Stimulated activated CD4-positive, alpha-beta T cell treated with anti-CD3 and anti-CD28 coated beads, Interleukin-12 subunit alpha, Interleukin-12 subunit beta, amount 100 ng/mL, for 48 hours (primary cell): ENCODE measurements around the gene MR1.

ENCODE experiments used
- DNase-seq, 3 donors: peaks; one replicate each; pipeline ENCODE4 v3.0.0-alpha.2; 2020; ENCODE audit warnings: low read depth in 2 of 3, low spot score in 1 of 3

The MR1 gene

DNA sequence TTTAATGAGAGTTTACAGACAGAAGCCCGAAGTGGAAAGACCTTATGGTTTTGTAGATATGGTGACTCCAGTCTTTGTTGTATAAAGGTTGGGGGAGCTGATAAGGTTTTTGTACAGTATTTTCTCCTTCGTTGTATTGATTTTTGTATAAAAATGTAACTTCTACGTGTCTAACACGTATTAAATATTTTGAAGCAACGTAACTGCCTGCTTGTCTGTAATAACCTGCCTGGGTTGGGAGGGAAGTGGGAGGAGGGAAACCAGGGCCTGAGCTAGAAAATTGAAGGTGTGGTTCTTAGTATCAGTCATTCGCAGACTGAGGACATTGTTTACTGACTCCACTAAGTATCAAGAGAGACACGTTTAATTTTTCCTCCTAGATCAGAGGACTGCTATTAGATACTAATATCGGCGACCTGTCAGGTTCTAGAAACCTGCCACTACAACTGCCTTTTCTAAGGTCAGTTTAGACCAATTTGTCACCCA, 56.9 kb downstream of the MR1 start:
- peak; percentile 30 to 41 (median 40) for DNase-seq

DNA sequence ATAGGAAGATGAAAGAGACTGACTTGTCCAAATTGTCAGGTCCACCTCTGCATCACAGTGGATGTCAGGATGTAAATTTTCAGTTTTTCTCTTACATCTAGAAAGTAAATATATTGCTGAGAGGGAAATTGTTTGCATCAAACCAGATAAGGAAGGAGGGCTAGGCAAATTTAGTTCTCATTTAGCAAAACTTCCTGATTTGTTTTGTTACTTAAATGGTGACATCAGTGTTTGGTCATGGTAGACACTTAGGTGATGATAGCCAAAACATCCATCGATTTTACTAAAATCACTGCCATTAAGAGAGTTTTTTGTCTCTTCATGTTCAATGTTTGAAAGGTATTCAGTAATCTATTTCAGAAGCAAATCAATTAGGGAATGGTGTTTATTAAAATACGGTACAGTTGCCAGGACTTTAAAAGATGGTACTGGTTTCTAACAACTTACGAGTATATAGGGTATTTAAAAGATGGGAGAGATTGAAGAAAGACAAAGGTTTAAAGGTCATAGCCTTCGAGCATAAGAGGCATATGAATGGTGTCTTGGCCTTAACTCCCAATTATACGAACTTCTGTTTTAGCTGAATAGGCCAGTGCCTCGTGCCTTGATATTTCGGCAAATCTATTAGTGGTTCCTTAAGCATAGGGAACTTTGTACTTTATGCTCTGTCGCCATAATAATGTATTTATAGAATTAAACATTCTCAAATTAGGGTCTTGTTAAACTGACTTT, 57.7 kb downstream of the MR1 start:
- DNase-seq, result no peak

DNA sequence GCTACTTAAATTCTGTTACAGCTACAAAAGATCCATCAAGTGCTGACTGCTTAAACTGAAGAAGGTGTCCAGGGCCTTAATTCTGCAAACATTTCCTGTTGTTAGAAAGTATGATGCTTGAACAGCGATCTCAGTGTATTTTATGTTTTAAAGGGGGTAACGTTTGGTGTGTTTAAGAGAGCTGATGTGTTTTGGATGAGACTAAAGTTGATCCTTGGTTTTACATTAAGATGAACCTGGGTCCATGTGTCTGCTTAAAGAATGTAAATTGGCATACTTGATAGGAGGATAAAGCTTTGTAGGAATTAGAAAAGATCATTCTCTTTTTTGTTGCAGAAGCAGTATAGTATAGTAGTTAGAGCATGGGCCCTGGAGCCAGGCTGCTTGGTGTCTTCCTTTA, 58.3 kb downstream of the MR1 start:
- no peak for DNase-seq

DNA sequence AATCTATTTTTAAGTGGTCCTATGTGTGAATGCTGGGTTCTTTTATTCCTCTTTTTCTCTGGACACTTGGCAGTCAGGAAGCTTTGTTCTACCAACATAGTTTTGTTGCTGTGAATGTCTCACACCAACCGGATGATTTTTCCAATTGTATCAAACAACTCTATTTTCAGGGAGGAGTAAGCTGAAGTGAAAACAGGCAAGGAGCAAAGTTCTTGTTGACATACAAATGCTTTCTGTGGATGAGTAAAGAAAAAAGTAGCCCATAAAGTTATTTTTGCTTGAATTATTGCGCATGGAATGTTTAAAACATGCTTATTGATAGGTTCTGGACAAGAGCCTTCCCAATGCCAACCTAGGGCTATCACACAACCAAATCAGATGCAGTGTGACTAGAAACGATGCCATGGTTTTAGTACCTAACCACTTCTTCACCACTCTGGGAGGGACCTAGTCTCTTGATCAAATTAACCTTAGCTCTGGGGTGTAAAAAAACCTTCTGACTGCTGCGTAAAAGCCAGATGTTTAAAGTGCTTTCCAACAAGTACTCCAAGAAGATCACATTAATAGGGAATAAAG, 59.2 kb downstream of the MR1 start:
- DNase-seq, result no peak

DNA sequence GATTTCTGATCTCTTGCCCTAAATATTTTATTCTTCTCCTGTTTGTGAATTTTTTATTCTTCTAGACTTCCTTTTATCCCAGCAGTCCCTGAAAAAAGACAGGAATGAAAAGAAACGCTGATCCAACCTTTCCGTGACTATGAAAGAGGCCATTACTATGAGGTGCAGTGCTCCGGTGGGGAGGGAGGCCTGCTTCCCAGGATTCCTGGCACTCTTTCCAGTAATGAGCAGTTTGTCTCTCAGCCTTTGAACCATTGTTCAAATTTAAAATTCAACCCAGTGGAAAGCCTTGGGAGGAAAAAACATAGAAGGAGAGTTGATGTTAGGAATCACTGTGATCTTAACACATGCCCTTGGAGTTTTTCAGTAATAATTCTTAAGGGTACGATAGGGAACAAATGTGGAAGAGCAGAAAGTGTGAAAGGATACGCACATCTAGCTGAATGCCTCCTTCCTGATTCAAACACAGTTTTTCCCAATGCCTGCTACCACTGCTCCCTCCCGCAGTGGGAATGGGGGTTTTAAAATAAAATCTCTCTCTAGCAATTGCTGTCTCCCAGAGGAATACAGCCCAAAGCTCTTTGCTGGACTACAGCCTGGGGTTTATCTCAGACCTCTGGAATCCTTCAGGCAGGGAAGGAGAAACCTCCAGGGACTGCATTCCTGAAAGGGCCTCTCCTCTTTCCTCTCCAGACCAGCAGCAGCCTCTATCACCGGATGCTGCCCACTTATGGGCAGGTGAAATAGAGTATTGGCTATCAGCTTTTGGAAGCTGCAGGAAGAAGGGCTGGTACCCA, 60.8 kb downstream of the MR1 start:
- DNase-seq, result no peak

DNA sequence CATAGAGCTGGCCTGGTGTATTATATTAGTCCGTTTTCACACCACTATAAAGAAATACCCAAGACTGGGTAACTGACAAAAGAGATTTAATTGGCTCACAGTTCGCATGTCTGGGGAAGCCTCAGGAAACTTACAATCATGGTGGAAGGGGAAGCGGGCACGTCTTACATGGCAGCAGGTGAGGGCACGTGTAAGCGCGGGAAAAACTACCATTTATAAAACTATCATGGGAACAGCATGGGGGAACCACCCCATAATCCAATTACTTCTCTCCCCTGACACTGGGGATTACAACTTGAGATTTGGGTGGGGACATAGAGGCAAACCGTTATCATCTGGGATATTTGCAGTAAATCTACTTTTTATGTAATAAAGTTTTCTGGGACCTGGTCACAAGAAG, 61.5 kb downstream of the MR1 start:
- DNase-seq, result no peak

DNA sequence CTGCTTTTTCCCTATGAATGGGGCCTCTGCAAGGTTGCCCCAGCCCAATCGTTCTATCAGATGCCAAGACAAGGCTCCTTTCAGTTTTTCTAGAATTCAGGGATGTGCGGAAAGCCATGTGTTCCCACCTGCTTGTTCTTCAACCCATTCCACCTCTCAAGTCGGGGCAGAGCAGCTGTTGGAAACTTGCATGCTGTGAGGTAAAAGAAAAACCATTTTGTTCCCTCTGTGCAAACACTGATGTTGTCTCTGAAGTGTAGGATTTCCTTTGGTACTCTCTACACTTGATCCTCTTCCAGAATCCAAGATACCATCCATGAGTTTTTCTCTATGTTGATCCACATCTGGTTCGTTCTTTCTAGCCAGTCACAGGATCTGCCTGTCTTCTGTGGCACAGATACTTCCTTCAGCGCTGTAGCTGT, 62.0 kb downstream of the MR1 start:
- no peak for DNase-seq

DNA sequence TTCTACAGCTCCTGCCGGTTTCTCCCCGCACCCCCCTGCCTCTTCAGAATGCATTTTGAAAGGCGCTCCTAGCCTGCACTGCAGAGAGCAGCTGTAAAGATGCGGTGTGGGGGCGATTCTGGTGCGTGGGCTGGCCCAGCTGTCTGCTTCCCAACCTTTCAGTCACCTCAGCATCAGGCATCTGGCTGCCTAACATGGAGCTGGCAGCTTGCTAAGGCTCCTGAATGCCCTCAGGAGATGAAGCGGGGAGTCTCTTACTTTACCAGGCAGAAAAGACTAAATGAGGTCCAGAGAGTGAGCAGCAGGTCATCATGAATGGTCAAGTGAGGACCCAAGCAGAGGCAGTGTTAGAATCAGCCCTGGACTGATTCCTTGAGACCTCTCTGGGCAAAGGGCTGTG, 63.5 kb downstream of the MR1 start:
- no peak for DNase-seq

DNA sequence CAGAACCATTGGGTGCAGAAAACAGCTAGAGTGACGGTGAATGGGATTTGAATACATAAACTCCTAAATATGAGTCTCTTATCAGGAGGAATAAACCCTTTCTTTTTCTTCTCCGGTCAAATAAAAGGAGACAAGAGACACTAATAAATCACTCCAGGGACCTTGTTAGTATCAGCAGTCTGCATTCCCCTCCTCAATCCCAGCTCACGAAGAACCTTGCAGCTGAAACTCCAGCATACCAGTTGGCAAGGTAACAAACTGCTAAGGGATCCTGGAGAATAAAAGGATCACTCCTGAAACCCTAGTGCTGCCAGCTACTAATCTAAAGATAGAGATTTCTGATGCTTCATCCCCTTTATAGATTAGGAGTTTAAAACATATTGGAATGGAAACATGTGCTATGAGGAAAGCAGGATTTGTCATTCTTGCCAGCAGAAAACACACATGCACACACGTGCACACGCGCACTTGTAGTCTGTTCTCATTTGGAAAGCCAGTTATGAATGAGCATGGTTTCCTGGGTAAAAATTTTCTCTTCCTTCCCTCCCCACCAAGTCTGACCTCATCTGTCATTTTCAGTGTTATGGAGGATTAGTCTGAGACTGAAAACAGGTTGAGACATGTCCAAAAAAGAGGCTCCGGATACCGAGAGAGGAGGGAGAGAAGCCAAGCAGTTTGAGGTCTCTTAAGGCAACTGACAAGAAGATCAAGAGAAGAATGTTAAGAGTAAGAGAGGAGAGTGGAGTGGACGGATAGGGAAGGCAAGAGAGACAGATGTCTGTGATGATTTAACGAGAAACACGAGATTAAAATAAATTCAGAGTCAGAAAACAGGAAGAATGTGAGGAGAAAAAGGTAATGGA, 65.6 kb downstream of the MR1 start:
- DNase-seq, result peak; percentile 45 to 50 (median 46)

DNA sequence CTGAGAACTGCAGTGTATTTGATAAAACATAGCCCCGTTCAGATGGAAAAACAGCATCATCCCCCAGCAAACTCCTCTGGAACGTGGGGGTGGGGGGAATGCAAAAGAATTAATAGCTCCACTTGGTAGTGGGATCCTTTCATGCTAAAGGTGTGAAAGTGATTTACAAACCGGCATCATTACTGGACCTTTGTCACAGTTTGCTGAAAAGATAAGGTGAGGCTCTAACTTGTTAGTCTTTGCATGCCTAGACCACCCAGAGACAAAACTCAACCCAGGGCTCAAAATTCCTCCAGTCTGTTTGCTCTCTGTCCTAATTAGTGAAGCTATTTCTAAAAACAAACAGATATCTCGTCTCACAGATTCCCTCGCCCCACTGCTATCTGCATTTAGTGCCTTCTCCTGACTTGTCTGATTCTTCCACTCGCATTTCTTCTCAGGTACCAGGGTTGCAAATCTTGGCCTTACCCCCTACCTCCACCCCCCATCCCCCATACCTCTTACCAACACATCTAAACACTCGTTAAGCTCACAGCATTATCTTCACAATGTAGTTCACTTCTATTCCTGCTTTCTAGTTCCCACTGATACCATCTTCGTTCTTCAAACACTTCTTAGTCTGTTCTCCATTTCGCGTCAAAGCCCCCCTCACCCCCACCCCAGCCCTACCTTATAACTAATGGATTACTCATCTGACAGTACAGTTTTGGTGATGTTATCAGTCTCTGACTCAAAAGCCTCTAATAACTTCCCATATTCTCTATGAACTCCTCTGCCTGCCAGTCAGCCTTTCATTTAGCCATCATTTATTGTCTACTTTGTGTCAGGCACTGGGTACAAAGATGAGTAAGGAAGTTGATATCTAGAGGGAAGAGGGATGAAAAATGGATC, 66.5 kb downstream of the MR1 start:
- peak in 2 of 3 donors; percentile 35 to 49 for DNase-seq

DNA sequence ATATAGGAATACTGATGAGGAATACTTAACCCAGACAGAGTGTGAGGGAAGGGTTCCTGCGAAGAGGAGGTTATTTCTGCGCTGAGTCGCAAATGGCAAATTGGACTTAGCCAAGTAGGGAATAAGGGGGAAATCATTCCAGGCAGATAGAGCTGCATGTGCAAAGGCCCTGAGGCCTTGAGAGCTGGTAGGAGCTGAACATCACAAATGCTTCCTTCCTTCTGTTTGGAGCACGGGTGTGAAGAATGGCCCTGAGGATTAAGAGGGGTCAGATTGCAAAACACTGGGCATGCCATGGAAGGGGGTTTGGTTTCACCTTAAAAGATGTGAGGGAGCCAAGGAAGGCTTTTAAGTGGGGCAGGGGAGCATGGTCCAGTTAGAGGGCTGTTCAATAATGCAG, 67.2 kb downstream of the MR1 start:
- no peak for DNase-seq

DNA sequence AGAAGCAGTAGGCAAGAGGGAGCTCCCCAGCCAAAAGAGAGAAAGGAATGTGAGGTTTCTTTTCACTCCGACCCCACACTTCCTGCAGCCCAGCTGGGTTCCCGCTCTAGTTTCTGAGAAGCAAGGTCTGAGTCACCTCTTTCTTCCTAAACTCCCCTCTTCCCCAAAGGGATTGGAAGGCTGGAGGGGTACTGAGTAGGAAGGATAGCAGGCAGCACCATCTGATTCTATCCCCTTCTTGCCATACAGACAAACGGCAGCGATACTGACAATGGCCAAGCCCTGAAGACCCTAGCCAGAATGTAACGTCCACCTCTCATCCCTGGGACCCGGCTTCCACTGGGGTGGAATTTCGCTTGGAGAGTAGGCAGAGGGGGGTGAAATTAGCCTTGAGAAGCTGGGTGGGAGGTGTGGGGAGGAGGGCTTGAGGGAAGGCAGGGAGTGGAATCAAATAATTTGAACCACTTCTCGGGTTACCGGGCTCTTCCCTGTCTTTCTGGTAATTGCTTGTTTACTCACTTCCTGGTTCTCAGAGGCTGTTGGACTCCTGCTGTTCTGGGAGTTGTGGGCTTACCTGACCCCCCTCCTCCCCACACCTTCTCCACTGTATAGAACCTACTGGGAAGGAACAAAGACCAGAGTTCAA, 67.9 kb downstream of the MR1 start:
- DNase-seq, result no peak

DNA sequence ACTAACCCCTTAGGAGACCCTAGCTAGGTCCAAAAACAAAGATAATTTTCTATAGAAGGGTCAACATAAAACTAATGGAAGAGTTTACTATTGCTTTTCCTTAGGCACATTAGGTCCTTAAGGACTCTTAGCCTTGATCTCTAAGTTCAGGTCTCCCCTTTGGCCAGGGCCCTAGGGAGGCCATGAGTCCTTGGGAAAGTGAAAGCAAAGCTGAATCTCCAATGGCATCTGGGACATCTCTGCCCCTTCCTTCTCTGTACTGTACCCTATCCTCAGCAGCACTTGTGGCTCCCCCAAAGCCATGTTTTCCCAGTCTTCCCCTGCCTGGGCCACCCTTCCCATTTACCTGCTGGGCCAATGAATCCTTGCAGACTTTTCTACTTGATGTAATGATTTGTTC, 69.1 kb downstream of the MR1 start:
- no peak for DNase-seq

DNA sequence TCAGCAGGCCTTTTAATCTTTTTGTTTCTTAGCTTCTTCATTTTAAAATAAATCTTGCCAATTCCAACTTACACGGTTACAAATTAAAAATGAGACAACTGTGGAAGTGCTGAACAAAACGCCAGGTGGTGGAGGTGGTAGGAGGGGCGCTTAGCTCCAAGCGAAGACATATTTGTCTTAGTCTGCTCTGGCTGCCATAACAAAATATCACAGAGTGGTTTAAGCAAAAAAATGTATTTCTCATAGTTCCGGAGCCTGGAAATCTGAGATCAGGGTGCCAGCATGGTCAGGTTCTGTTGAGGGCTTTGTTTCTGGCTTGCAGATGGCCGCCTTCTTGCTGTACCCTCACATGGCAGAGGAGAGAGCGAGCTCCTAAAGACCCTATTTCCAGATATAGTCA, 69.6 kb downstream of the MR1 start:
- DNase-seq, result no peak

DNA sequence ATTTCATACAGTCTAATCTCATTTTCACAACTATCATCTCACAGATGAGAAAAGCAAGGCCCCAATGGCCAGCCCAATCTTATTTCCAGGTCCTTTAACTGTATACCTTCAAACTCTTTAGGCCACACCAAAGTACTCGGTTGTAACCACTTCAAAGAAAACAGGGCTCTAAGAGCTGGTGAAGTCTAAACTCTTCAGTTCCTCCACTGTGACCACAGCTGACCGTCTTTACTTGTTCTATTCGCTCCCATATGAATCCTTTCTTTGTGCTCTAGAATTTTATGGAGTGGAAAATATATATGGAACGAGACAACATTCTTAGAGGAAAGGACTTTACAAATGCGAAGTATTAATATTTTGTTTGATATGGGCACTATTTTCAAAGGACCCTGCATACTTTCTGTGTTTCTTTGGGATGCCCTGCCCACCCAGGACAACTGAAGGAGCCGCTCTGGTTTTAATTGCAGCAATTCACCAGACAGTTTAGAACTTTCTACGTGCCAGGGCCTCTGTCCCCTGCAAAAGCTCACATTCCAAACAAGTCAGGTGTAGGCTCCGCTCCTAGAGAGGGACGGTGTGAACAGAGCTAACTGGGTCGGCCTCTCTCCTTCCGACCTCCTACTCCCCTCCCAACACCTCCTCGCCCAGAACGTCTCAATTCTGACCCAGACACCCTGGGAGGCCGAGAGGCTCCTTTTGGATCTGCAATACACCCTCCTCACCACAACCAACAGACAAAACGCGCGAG, 70.4 kb downstream of the MR1 start:
- DNase-seq, result no peak

DNA sequence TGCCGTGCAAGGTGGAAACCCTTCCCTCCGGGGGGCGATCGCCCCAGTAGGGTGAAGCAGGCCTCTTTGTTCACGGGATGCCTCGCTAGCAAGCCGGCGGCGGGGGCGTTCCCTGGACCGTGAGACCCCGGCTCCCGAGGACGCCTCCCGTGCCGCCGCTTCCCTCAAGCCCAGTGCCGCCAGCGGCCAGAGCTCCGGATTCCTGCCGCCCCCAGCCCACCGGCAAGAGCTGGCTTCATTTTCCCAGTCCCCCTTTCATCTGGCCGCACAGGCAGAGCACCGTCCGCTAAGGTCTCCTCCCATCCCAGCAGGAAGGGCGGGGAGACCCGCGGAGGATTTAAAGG, 71.0 kb downstream of the MR1 start:
- peak in 1 of 3 donors; percentile 27 for DNase-seq

DNA sequence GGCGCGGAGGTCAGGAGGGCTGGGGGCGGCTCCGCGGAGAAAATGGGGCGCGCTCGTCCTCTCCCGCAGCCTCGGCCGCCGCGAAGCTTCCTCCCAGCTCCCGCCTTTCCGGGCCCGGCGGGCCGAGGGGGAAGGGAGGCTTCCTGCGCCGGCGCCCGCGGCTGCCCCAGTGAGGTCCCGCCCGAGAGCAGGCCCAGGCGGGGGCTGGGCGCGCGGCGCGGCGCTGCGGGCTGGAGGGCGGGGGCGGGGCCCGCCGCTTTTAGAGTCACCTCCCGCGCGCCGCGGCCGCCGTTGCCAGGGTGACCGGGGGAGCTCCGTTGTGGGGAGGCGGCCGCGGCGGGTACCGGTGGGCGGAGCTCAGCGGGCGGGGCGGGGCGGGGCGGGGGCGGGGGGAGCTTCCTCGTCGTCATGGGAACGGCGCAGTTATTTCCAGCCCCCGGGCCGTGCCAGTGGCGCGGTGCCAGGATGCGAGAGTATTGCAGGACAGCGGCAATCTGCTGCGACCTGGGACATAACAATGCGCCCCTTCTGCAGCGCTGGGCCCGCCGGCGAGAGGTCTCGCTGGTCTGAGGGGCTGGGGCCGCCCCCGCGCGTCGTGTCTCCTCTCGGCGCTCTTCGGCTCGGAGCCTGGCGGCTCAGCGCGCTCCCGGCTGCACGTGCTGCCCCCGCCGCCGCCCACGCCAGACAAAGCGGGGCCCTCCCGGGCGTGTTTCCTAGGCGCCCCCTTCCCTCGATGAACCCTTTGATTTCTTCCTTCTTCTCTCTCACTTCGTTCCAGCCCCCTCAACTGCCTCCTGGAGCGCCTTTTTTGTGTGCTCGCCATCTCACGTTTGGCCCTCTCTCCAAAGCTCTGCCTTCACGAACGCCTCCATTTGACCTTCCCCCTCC, 71.6 kb downstream of the MR1 start:
- peak; percentile 76 to 90 (median 76) for DNase-seq

DNA sequence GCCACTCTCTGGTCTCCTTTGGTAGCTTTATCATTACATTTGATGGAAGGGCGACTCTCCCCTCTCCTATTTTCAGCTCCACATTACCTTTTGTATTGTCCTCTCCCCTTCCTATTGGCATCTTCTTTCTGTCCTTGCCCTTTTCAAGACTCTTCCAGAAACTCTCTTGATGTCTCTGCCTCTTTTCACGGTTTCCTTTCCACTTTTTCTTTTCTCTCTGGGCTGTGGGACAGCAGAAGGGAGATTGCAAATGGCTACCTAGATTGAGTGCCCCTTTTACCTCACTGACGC, 72.2 kb downstream of the MR1 start:
- no peak for DNase-seq
